HG03521 (cell line): ENCODE measurements around the gene DSTN.
"Not testable (repeated sequence)": the region's sequence is repeated elsewhere in the genome, so short reads cannot be mapped to it uniquely, and the experiment has no call there.

Experiments used
- ATAC-seq: cut with Tn5 transposase; IDR thresholded peaks from one replicate; pipeline ENCODE4 v1.9.1; 2021; ENCODE audit warnings: mild to moderate bottlenecking, moderate library complexity; ENCODE audit not compliant: unreplicated experiment

The DSTN gene

GRCh38 chr20:17647391-17648314 is 77.8 kb downstream of the DSTN start:
- no peak for ATAC-seq

DNA sequence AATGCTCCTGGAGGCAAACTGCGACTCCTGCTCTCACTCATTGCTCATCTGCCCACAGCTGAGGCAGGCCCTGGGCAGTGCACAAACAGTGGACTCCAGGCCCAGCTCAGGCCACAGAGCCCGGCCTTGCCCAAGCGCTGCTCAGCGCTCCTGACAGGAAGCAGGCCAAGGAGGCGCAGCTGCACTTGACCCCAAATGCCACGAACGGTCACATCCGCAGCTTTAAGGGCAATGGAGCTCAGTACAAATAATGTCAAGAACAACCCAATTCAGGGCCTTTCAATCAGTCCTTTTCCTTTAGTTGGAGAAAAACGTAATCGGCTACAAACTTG is 78.4 kb downstream of the DSTN start:
- ATAC-seq = no peak

DNA sequence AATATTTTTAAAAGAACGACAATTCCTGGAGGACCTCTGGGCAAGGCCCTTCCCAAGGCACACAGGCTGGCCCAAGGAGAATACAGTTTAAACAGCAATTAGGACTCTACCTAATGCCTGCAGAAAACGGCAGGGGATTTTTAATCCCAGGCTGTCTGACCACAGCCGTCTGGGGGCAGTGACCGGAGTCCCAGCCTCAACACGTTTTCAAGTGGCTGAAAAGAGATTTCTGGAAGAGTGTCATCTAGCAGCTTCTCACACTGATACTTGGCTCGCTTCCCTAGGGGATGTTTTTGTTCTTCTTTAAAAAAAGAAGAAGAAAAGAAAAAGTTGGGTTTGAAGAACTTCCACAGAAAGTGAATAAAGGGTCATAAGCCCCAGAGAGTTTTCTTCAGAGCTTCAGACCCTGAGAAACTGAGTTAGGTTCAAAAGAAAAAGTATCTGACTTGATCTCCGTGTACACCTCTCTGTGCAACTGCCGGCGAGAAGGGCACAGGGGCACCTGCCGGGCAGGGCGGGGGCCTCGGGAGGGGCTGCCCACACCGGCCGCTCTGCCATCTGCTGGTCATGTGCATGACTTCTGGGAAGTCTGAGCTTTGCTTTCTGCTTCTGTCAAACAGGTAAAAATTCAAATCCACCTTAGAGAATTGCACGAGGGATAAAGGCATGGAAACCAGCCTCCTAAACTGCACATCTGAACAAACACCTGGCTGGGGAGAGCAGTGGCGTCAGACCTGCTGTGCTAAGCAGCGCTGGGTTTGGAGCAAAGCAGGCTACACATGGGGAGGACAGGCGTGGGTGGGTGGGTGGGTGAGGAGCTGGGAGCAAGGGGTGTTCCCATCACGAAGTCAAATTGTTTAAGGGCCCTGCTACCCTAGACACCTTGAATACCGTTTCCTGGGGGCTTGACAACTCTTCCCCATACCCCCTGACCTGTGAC is 79.2 kb downstream of the DSTN start:
- ATAC-seq = no peak

DNA sequence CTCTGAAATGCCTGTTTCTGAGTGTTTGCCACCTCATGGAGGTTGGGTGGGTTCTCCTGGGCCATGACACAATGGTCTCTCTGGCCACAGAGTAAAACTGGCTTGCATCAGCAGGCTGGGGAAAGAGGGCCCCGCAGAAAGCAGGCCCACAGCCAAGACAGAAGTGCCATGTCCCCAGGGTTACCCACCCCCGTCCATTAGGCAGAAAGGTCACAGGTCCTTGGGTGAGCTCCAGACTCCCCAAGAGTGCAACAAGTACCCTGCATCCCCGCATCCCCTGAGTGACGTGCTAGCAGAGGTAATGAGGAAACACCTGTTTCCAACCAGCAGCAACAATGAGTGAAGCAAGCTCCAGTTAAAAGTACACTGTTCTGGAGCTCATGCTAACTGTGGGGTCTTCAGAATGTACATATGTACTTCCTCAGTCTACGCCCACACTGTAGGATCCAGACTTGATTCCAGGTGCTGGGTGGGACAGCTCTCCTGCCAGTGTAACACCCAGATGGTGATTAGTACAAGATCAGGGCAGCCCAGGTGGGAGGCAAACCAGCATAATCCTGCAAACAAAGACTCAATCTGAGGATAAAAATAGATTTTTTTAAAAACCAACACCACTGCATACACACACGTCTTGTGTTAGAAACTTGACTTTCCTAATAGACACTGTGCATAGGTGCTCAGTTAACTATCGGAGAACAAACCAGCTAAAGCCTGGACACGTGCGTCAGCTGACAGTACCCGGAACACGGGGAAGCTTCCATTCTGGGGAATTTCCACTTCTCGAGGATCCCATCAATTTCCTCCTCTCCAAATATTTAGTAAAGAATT is 80.6 kb downstream of the DSTN start:
- no peak for ATAC-seq

DNA sequence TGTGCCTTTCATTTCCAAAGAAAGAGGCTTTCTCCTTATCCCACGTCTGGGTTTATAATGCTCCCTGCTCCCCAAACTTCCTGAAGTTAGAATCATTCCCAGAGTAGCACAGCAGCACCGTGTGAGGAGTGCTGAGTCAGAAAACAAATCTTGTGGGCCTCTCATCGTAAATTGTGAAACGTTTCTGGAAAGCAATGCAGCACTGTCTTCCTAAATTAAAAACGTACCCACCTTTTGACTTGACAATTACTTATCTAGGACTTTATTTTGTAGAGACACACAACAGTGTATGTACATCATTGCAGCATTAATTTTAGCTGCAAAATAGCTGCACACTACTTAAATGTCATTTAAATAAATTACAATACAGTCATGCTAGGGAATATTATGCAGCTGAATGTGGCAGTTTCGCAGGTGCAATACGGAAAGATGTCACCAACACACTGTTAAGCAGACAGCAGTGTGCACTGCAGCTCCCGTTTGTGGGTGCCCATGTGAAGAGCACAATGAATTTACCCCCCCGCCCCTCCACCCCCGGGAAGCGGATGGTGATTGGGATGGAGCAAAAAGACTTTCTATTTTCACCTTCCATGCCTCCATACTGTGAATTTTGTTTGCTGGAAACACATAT is 81.4 kb downstream of the DSTN start:
- ATAC-seq = no peak

GRCh38 chr20:17651760-17652388 is 82.0 kb downstream of the DSTN start:
- ATAC-seq = no peak

DNA sequence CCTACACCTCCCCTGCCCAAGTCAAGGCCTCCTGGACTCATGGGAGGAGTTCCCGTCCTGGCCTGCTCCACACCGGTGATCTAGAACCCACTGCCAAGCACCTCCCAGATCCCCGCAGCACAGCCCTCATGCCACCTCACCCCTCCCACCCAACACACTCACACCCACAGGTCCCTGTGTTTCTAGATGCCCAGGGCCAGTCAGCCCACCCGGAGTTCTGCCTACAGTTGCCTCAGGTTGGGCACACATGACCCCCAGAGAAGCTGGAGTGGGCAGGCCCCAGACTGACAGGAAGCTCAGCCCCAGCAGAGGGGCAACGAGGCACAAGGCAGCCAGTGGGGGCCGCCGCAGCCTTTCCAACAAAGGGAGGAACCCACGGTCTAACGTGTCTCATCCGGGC is 82.5 kb downstream of the DSTN start:
- no peak for ATAC-seq

DNA sequence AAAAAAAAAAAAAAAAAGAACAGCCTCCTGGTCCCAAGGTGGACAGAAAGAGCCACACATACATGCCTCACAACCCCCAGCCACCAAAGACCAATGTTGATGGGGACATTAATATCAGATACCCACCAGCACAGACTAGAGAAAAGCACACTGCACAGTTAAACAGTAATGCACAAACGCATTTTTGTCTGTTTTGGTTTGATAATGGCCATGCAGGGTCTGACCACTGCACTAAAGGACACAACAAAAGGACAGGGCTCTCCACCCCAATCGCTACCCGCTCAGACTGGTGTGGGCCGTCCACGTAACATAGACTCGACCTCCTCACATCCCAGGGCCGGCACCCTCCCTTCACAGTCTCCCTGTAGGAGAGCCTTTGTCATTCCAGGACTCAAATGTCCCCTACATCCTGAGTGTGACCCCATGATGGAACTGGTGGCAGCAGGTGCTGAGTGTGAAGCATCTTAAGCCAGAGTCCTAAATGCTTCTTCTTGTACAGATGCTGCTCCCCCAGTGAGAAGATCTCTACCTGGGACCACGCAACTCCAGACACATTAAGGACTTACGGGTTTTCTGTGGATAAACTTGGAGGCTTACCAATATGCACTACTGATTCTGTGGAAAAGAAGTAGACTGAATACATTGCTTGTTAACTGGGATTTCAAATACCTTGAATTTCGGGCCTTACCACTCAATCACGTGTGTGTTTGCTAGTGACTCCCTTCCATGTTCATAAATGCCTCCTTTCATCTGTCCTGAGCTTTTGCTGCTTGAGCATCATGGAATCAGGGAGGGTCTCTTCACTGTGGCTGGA is 84.2 kb downstream of the DSTN start:
- ATAC-seq = no peak

DNA sequence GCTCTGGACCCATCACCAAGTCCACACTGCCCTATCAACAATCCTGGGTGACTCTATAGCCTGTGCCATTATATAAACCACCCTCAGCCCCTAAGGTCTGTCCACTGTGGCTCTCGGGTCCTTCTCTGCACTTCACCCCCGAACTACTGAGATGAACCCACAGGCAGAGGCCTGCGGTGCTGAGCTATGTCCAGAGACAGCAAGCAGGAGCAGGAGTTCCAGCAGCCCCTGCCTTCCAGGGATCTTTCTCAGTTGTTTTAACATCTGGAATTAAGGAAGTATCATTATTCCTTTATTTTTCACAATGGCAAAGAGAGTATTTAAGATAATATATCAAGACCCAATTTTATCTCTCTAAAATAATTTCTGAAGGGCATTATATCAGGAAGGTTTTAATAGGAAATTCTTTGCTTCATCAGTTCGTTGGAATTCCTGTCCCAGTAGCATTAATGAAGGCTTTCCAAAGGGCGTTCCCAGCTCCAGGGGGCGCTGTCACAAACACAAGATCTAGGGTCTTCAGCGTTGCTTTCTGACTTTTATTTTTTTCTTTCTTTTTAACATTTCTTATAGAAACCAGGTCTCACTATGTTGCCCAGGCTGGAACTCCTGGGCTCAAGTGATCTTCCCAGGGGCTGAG is 84.9 kb downstream of the DSTN start:
- ATAC-seq = no peak

DNA sequence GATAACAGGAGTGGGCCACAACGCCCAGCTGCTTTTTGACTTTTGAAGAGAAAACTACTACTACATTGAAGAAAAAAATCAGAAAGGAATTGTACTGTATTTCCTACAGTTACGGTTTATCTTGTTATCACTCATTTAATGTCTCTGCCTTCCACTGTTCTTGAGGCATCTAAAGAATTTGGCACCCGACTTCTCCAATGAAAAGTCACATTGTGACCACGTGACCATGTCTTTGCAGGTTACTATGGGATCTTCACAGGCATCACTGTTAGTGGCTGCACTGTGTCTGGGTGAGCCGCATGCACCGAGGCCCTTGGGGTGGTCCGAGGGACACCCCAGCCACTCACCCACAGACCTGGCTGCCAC is 85.4 kb downstream of the DSTN start:
- ATAC-seq = no peak

DNA sequence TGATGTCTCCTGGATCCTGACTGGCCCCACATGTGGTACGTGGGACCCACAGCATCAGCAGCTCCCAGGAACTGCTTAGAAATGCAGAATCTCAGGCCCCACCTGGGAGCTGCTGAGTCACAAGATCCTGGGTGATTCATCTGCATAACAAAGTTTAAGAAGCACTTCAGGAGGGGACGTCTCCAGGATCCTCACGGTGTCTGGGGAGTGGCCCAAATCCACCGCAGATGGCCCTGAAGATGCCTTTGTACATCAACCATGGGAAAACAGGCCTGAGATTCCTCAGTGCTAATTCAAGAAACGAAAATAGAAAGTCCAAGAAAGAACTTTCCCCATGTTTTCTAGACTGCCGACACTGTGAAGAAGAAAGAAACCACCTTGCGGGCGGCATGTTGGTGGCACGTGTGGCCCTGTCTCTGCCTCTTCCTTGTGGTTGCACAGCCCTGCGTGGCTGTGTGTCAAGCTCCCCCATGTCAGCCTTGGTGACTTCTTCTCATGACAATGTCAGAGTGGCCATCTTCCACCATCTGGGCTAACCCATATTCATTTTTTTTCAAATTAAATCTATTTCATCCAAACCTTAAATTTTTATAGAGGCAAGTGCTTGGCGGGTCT is 86.1 kb downstream of the DSTN start:
- ATAC-seq = no peak

DNA sequence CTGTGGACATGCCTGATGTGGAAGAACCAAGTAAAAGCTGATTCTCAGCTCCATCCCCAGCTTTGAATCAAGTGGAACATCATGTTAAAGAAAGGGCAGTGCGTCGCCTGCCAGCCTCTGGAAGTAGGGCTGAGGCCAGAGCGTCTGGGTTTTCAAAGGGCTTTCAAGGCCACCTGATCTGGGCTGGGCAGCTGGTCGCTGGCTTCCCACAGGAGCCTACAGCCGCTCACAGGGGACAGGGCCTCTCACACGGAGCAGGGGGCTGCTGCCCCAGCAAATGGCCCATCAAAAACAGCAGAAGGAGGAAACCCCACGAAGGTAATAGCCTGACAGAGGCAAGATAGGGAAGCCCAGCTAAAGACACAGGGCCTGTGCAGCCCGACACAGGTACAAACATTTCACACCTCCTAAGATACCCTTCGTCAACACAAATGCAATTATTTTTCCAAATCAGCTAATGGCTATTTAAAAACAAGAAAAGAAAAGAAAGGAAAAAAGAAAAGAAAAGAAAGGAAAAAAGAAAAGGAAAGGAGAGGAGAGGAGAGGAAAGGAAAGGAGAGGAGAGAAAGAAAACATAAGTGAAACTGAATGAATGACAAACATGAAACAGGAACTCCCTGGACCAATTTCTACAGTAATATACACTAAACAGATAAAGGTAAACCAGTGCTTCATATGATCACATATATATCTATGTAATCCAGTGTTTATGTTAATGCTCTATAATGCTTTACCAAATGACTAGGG is 87.4 kb downstream of the DSTN start:
- ATAC-seq = no peak

DNA sequence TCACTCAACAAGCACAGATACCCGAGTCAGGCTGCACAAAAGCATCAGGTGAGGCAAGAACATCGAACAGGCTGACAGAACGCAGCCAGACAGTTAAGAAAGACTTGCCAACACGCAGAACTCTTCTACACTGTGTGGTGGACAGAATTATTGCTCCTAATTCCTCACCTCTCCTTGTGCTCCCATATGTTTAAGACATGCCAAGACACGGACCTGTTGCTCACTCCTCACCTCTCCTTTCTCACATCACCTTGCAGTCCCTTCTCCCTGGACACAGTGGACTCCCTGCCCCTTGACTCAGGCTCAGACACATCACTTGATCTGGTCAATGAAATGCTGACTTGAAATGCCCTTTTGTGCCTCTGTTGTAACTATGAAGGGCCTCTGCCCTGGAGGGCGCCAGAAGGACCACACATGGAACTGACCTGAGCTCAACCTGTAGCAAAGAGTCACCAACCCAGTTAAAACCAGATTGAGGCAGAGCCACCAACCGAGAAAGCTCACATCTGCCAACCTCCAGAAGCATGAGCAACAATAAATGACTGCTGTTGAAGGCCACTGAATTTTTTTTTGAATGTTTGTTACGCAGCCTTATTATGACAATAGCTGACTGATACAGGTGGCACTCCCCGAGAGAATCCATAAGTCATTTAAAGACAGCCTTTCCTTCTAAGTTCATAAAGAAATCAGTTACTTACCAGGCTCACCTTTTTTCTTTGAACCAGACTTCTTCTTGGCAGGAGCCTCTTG is 88.2 kb downstream of the DSTN start:
- no peak for ATAC-seq

DNA sequence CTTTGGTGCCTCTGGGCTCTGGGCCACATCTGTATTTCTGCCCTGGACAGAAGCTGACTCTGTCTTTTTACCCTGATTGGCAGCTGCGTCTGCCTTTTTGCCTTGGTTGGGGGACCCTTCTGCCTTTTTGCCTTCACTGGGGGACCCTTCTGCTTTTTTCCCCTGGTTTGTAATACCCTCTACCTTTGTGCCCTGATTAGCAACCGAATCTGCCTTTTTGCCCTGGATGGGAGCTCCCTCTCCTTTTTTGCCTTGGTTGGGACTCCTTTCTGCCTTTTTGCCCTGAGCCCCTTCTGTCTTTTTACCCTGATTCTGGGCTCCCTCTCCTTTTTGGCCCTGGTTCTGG is 88.7 kb downstream of the DSTN start:
- ATAC-seq = no peak

GRCh38 chr20:17659344-17659743 is 89.5 kb downstream of the DSTN start:
- ATAC-seq = not testable (repeated sequence)
